Fibroblast of lung (primary cell): ENCODE data around the gene ABCD4.

ENCODE experiments used
- EZH2 ChIP-seq: IDR thresholded peaks from 2 replicates; pipeline ENCODE4 v1.5.1; 2012; ENCODE audit warnings: low read length, control low read depth, mild to moderate bottlenecking; ENCODE audit errors: missing control alignments
- TF ChIP-seq, protein P1 (sequence below), 2 donors: IDR thresholded peaks in 1 of 2; conservative IDR thresholded peaks in 1 of 2; 1 replicate in 1 of 2; 2 replicates in 1 of 2; pipeline ENCODE4 v1.5.1; 2011 to 2012; ENCODE audit warnings: low read length in 2 of 2, control low read depth in 1 of 2, inconsistent platforms in 1 of 2, low read depth in 1 of 2, mild to moderate bottlenecking in 1 of 2

GRCh38 chr14:74249433-74250375 lies 53.0 kb downstream of the ABCD4 start:
- TF ChIP-seq, protein P1, sequence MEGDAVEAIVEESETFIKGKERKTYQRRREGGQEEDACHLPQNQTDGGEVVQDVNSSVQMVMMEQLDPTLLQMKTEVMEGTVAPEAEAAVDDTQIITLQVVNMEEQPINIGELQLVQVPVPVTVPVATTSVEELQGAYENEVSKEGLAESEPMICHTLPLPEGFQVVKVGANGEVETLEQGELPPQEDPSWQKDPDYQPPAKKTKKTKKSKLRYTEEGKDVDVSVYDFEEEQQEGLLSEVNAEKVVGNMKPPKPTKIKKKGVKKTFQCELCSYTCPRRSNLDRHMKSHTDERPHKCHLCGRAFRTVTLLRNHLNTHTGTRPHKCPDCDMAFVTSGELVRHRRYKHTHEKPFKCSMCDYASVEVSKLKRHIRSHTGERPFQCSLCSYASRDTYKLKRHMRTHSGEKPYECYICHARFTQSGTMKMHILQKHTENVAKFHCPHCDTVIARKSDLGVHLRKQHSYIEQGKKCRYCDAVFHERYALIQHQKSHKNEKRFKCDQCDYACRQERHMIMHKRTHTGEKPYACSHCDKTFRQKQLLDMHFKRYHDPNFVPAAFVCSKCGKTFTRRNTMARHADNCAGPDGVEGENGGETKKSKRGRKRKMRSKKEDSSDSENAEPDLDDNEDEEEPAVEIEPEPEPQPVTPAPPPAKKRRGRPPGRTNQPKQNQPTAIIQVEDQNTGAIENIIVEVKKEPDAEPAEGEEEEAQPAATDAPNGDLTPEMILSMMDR (conservative IDR thresholded peaks at IDR 0.05 in 1 of 2, IDR thresholded peaks at IDR 0.05 in 1 of 2; ENCODE audit: low read depth in 1 of 2, low read length in 2 of 2) = no peak
- TF ChIP-seq EZH2 = no peak
